ENCODE results near the gene ZC3H6. TPM values are rescaled to one million over a fixed set of nuclear protein-coding genes. Genes with fewer than 3 reads are reported as not detected.
"Not testable (repeated sequence)": the region's sequence is repeated elsewhere in the genome, so short reads cannot be mapped to it uniquely, and the experiment has no call there.

The ZC3H6 gene
- total RNA-seq, 1 donor from 2014 or later: 9.7 TPM

GRCh38 chr2:112321375-112322320, 46.3 kb downstream of the ZC3H6 start:
- DNase-seq: no peak

GRCh38 chr2:112322919-112323318, 47.5 kb downstream of the ZC3H6 start:
- no peak for DNase-seq

- DNase-seq: no peak
These were observed 56.8 kb downstream of the ZC3H6 start for GRCh38 chr2:112332123-112332696.

- DNase-seq: no peak
These were observed 60.2 kb downstream of the ZC3H6 start for GRCh38 chr2:112335600-112335999.

- DNase-seq: peak; percentile 41
These were observed 64.6 kb downstream of the ZC3H6 start for GRCh38 chr2:112339986-112340385.

- DNase-seq: peak; percentile 41
These were observed 65.3 kb downstream of the ZC3H6 start for GRCh38 chr2:112340475-112341267.

GRCh38 chr2:112342067-112342550, 66.7 kb downstream of the ZC3H6 start:
- peak; percentile 9 for DNase-seq

GRCh38 chr2:112343827-112344585, 68.6 kb downstream of the ZC3H6 start:
- DNase-seq: no peak

GRCh38 chr2:112345030-112346027, 69.9 kb downstream of the ZC3H6 start:
- DNase-seq: no peak

GRCh38 chr2:112352292-112352691, 76.9 kb downstream of the ZC3H6 start:
- DNase-seq: not testable (repeated sequence)

GRCh38 chr2:112352809-112353603, 77.6 kb downstream of the ZC3H6 start:
- not testable (repeated sequence) for DNase-seq

- not testable (repeated sequence) for DNase-seq
These were observed 78.9 kb downstream of the ZC3H6 start for GRCh38 chr2:112354335-112354734.

- not testable (repeated sequence) for DNase-seq
These were observed 84.7 kb downstream of the ZC3H6 start for GRCh38 chr2:112360055-112360454.

Small RNA genes lying within 50 kb of the gene (small RNA-seq; reads per million reads assigned to genes)
- gene AC115115.1 (ENCODE audit: low replicate concordance): not detected

Other genes with a start within 250 kb of the ZC3H6 start
- gene TMEM87B, start 220.3 kb upstream of the ZC3H6 start, total RNA-seq: 22.2 TPM
- 4.0 TPM for gene FBLN7, start 137.2 kb upstream of the ZC3H6 start, total RNA-seq
- 14.4 TPM for gene ZC3H8, start 20.6 kb upstream of the ZC3H6 start, total RNA-seq
- gene RGPD8, start 158.0 kb downstream of the ZC3H6 start, total RNA-seq: 26.2 TPM
- 16.0 TPM for gene TTL, start 206.6 kb downstream of the ZC3H6 start, total RNA-seq